ENCODE results near the gene MAPRE3.

The MAPRE3 gene

GRCh38 chr2:26980971-26981370 is 10.5 kb downstream of the MAPRE3 start:
- no peak for DNase-seq
- in situ Hi-C loops (cut with HindIII; ENCODE audit: low pct_ligation_motif_present, low sequenced_read_pairs): no loop called here
- TF ChIP-seq CTCF (IDR thresholded peaks at IDR 0.05; ENCODE audit: low read depth, low read length, missing control alignments): no peak
- no peak overlapping the region for H3K27ac ChIP-seq
- peaks cover 3% of the 10 kb centered on the region for H3K27me3 ChIP-seq (replicated peaks)
- no peak overlapping the region for H3K4me3 ChIP-seq (ENCODE audit: low read depth, low read length)
- H3K36me3 ChIP-seq (replicated peaks): no peaks in the 10 kb centered on the region

GRCh38 chr2:26982102-26982742 is 11.8 kb downstream of the MAPRE3 start:
- DNase-seq: peak; percentile 22
- H3K27ac ChIP-seq: no peak overlapping the region
- in situ Hi-C loops (cut with HindIII; ENCODE audit: low pct_ligation_motif_present, low sequenced_read_pairs): no loop called here

GRCh38 chr2:26983746-26984145 is 13.3 kb downstream of the MAPRE3 start:
- H3K4me3 ChIP-seq (ENCODE audit: low read depth, low read length): no peak overlapping the region
- H3K27me3 ChIP-seq (replicated peaks): peaks cover 3% of the 10 kb centered on the region
- no peak overlapping the region for H3K27ac ChIP-seq
- no peak for DNase-seq
- H3K36me3 ChIP-seq (replicated peaks): no peaks in the 10 kb centered on the region
- in situ Hi-C loops (cut with HindIII; ENCODE audit: low pct_ligation_motif_present, low sequenced_read_pairs): no loop called here
- TF ChIP-seq CTCF (IDR thresholded peaks at IDR 0.05; ENCODE audit: low read depth, low read length, missing control alignments): no peak

More at GRCh38 chr2:26982102-26982742, 11.8 kb downstream of the MAPRE3 start:
- no peaks in the 10 kb centered on the region for H3K36me3 ChIP-seq (replicated peaks)
- peak; percentile 54 for TF ChIP-seq CTCF (IDR thresholded peaks at IDR 0.05; ENCODE audit: low read depth, low read length, missing control alignments)
- peaks cover 3% of the 10 kb centered on the region for H3K27me3 ChIP-seq (replicated peaks)
- H3K4me3 ChIP-seq (ENCODE audit: low read depth, low read length): no peak overlapping the region

- Histone ChIP-seq H3K27ac (no peak overlapping the region), H3K27me3 (replicated peaks) (peaks cover 3% of the 10 kb centered on the region), H3K36me3 (replicated peaks) (no peaks in the 10 kb centered on the region), H3K4me3 (ENCODE audit: low read depth, low read length) (no peak overlapping the region)
- no peak for TF ChIP-seq CTCF (IDR thresholded peaks at IDR 0.05; ENCODE audit: low read depth, low read length, missing control alignments)
- no peak for DNase-seq
- in situ Hi-C loops (cut with HindIII; ENCODE audit: low pct_ligation_motif_present, low sequenced_read_pairs): no loop called here
Measured at GRCh38 chr2:26985807-26986206, 15.4 kb downstream of the MAPRE3 start.

- no peaks in the 10 kb centered on the region for H3K36me3 ChIP-seq (replicated peaks)
- peaks cover 3% of the 10 kb centered on the region for H3K27me3 ChIP-seq (replicated peaks)
- TF ChIP-seq CTCF (IDR thresholded peaks at IDR 0.05; ENCODE audit: low read depth, low read length, missing control alignments): no peak
- in situ Hi-C loops (cut with HindIII; ENCODE audit: low pct_ligation_motif_present, low sequenced_read_pairs): no loop called here
- DNase-seq: no peak
- no peak overlapping the region for H3K4me3 ChIP-seq (ENCODE audit: low read depth, low read length)
- H3K27ac ChIP-seq: no peak overlapping the region
Measured at GRCh38 chr2:26986576-26986975, 16.1 kb downstream of the MAPRE3 start.

All from brain microvascular endothelial cell (primary cell).